Upper lobe of left lung (tissue), 4 donors: ENCODE measurements around the gene BNIPL.

Source experiments
- POLR2A ChIP-seq, 4 donors: fragments of 450-650 bp; IDR thresholded peaks; one replicate each; pipeline ENCODE4 v1.5.1; 2016 to 2017; ENCODE audit warnings: antibody characterized with exemption in 4 of 4, mild to moderate bottlenecking in 2 of 4
- TF ChIP-seq, protein P1 (sequence below), 6 experiments: fragments of 450-650 bp in 4 of 6; fragments of 200-600 bp in 2 of 6; sonication (generic) in 2 of 6; IDR thresholded peaks; one replicate each; pipeline ENCODE4 v1.5.1; 2016 to 2019; ENCODE audit warnings: antibody characterized with exemption in 6 of 6

DNA sequence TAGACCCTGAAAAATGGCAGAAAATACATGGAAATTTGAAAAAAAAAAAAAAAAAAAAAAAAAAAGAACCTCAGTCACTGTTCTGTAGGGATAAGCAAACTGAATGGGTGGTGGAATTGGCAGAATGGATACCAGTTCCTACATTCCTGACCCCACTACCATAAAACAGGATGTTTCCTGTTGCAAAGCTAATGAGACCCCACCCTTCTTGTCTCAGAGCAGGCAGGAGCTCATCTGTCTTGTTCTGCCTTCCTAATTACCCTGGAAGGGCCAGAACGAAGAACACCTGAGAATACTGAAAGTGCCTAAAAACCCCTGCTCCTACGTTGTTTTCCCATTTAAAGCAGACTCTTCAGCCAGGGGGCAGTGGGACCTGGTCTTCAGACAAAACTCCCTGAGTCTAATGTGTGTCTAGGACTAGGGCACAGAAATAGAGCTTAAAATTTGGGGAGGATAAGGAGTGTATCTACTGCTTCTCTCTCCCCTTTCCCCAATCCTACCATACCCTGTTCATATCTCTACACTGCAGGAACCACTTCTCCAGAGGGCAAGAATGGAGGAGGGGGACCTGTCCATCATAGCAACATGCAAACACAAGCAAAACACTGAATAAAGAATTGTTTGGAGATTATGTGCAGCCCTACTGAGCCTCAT lies 15.1 kb downstream of the BNIPL start:
- TF ChIP-seq, protein P1, sequence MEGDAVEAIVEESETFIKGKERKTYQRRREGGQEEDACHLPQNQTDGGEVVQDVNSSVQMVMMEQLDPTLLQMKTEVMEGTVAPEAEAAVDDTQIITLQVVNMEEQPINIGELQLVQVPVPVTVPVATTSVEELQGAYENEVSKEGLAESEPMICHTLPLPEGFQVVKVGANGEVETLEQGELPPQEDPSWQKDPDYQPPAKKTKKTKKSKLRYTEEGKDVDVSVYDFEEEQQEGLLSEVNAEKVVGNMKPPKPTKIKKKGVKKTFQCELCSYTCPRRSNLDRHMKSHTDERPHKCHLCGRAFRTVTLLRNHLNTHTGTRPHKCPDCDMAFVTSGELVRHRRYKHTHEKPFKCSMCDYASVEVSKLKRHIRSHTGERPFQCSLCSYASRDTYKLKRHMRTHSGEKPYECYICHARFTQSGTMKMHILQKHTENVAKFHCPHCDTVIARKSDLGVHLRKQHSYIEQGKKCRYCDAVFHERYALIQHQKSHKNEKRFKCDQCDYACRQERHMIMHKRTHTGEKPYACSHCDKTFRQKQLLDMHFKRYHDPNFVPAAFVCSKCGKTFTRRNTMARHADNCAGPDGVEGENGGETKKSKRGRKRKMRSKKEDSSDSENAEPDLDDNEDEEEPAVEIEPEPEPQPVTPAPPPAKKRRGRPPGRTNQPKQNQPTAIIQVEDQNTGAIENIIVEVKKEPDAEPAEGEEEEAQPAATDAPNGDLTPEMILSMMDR (IDR thresholded peaks at IDR 0.05) = no peak
- no peak for TF ChIP-seq POLR2A (IDR thresholded peaks at IDR 0.05)
